ENCODE results near the gene RILPL1.
"Not testable (repeated sequence)": the region's sequence is repeated elsewhere in the genome, so short reads cannot be mapped to it uniquely, and the experiment has no call there.

RILPL1 gene

DNA sequence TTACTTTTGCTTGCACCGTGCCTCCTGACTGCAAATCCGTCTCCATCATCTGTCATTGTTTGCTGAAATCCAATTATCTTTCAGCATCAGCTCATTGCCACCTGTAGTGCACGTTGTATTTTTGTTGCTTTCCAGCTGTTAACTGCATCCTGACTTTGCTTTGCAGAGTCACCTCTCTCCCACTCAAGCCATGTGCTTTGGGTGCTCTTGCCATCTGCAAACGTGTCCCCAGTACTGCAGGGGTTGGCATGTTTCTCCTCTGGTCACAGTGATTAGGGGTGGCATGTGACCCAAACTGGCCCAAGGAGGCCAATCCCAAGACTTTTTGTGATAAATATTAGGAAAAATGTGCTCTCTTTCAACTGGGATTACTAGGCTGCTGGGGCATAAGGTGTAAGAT lies 40.4 kb upstream of the RILPL1 start:
- Histone ChIP-seq H3K9me3 (ENCODE audit: control insufficient read depth, low read length) (no peaks in the 10 kb centered on the region), H3K9ac (no peak overlapping the region), H3K27me3 (ENCODE audit: control insufficient read depth, insufficient read depth, low read length) (no peaks in the 10 kb centered on the region), H3K36me3 (ENCODE audit: control insufficient read depth, insufficient read depth, low read length) (no peaks in the 10 kb centered on the region), H3K79me2 (no peaks in the 10 kb centered on the region), H3K27ac (no peak overlapping the region), H3K4me2 (ENCODE audit: low read length) (no peak overlapping the region), H3K4me3 (ENCODE audit: low read depth, low read length) (no peak overlapping the region), H2AFZ (no peak overlapping the region), H3K4me1 (no peaks in the 10 kb centered on the region)
- TF ChIP-seq, protein P1, sequence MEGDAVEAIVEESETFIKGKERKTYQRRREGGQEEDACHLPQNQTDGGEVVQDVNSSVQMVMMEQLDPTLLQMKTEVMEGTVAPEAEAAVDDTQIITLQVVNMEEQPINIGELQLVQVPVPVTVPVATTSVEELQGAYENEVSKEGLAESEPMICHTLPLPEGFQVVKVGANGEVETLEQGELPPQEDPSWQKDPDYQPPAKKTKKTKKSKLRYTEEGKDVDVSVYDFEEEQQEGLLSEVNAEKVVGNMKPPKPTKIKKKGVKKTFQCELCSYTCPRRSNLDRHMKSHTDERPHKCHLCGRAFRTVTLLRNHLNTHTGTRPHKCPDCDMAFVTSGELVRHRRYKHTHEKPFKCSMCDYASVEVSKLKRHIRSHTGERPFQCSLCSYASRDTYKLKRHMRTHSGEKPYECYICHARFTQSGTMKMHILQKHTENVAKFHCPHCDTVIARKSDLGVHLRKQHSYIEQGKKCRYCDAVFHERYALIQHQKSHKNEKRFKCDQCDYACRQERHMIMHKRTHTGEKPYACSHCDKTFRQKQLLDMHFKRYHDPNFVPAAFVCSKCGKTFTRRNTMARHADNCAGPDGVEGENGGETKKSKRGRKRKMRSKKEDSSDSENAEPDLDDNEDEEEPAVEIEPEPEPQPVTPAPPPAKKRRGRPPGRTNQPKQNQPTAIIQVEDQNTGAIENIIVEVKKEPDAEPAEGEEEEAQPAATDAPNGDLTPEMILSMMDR (IDR thresholded peaks at IDR 0.05): no peak

DNA sequence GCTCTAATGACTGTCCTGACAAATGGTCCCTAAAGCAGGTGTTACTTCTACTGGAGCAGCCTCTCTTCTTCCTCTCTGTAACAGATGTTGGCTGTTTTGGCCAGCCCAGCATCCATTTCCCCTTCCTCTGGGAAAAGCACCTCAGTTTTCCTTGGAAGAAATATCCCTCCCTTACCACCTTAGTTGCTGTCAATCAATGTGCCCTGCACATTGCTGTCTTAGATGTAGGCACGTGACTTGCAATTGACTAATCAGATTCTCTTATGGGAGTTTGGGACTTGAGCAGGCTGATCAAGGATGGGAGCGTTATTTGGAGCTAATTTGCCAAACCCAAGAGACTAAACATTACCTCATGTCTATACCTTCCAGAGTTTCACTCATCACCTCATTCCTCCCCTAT lies 38.9 kb upstream of the RILPL1 start:
- no peaks in the 10 kb centered on the region for H3K4me1 ChIP-seq
- no peak overlapping the region for H3K4me3 ChIP-seq (ENCODE audit: low read depth, low read length)
- no peak overlapping the region for H2AFZ ChIP-seq
- no peak overlapping the region for H3K9ac ChIP-seq
- H3K27me3 ChIP-seq (ENCODE audit: control insufficient read depth, insufficient read depth, low read length): no peaks in the 10 kb centered on the region
- H3K27ac ChIP-seq: no peak overlapping the region
- no peaks in the 10 kb centered on the region for H3K79me2 ChIP-seq
- H3K9me3 ChIP-seq (ENCODE audit: control insufficient read depth, low read length): no peaks in the 10 kb centered on the region
- H3K4me2 ChIP-seq (ENCODE audit: low read length): no peak overlapping the region
- TF ChIP-seq, protein P1 (IDR thresholded peaks at IDR 0.05): no peak
- no peaks in the 10 kb centered on the region for H3K36me3 ChIP-seq (ENCODE audit: control insufficient read depth, insufficient read depth, low read length)

DNA sequence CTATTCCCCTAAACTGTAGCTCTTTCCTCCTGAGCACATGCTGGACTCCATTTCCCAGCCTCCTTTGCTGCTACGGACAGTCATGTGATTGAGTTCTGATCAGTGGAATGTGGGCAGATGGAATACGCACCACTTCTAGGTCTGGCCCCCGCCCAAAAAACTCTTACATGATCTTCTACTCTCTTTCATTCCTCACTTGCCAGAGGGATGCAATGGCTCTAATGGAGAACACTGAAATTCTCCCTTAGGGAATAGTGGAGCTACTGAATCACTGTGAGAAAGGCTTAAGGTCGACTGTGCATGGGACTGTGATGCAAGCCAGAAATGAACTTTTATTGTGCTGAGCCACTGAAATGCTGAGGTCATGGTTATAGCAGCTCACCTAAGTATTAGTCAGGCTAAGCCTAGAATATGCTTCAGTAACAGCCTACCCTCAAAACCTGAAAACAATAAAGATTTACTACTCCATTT lies 37.9 kb upstream of the RILPL1 start:
- H3K4me3 ChIP-seq (ENCODE audit: low read depth, low read length): no peak overlapping the region
- TF ChIP-seq, protein P1 (IDR thresholded peaks at IDR 0.05): no peak
- H3K4me2 ChIP-seq (ENCODE audit: low read length): no peak overlapping the region
- H3K9ac ChIP-seq: no peak overlapping the region
- H3K4me1 ChIP-seq: no peaks in the 10 kb centered on the region
- no peak overlapping the region for H3K27ac ChIP-seq
- H3K9me3 ChIP-seq (ENCODE audit: control insufficient read depth, low read length): no peaks in the 10 kb centered on the region
- no peak overlapping the region for H2AFZ ChIP-seq
- H3K79me2 ChIP-seq: no peaks in the 10 kb centered on the region
- H3K27me3 ChIP-seq (ENCODE audit: control insufficient read depth, insufficient read depth, low read length): no peaks in the 10 kb centered on the region
- no peaks in the 10 kb centered on the region for H3K36me3 ChIP-seq (ENCODE audit: control insufficient read depth, insufficient read depth, low read length)

DNA sequence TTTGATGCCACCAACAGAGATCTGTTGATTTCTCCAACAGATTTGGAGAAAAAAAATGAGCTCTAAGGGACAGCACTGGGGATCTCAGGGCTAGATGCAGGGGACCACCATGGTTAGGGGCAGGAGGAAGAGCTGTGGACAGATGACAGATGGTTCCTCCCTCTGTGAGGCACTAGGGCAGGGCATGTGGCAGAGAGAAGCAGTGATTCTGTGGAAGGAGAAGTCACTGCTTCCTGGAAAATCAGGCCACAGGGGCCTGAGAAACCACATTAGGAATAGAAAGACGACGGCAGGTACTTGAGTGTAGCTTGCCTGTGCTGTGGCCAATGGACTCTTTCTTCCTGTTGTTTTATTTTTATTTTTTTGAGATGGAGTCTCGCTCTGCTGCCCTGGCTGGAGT lies 25.9 kb upstream of the RILPL1 start:
- Histone ChIP-seq H3K79me2 (no peaks in the 10 kb centered on the region), H3K9ac (no peak overlapping the region), H3K27me3 (ENCODE audit: control insufficient read depth, insufficient read depth, low read length) (no peaks in the 10 kb centered on the region), H3K36me3 (ENCODE audit: control insufficient read depth, insufficient read depth, low read length) (no peaks in the 10 kb centered on the region), H2AFZ (no peak overlapping the region), H3K9me3 (ENCODE audit: control insufficient read depth, low read length) (no peaks in the 10 kb centered on the region), H3K4me2 (ENCODE audit: low read length) (no peak overlapping the region), H3K4me3 (ENCODE audit: low read depth, low read length) (no peak overlapping the region), H3K27ac (no peak overlapping the region), H3K4me1 (no peaks in the 10 kb centered on the region)
- TF ChIP-seq, protein P1 (IDR thresholded peaks at IDR 0.05): no peak

DNA sequence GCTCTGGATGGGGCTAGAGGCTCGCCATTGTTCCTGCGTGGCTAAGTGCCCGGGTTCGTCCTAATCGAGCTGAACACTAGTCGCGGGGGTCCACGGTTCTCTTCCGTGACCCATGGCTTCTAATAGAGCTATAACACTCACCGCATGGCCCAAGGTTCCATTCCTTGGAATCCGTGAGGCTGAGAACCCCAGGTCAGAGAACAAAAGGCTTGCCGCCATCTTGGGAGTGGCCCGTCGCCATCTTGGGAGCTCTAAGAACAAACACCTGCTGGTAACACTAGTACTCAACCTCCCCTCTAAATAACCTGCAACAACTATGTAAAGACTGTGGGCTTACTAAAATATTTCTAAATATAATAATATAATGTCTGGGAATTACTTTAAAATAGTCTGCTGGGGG lies 25.0 kb upstream of the RILPL1 start:
- H3K4me3 ChIP-seq (ENCODE audit: low read depth, low read length); H2AFZ ChIP-seq; H3K9me3 ChIP-seq (ENCODE audit: control insufficient read depth, low read length); H3K4me2 ChIP-seq (ENCODE audit: low read length); H3K4me1 ChIP-seq; H3K9ac ChIP-seq; H3K27me3 ChIP-seq (ENCODE audit: control insufficient read depth, insufficient read depth, low read length); H3K79me2 ChIP-seq; H3K27ac ChIP-seq; H3K36me3 ChIP-seq (ENCODE audit: control insufficient read depth, insufficient read depth, low read length): not testable (repeated sequence)

DNA sequence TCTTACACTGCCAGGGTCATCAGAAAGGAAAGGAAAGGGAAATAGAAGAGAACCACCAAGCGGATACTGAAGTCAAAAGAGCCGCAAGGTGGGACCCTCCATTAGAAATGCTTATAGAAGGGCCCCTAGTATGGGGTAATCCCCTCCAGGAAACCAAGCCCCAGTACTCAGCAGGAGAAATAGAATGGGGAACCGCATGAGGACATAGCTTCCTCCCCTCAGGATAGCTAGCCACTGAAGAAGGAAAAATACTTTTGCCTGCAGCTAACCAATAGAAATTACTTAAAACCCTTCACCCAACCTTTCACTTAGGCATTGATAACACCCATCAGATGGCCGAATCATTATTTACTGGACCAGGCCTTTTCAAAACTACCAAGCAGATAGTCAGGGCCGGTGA lies 21.3 kb upstream of the RILPL1 start:
- not testable (repeated sequence) for H3K27ac ChIP-seq; H3K36me3 ChIP-seq (ENCODE audit: control insufficient read depth, insufficient read depth, low read length); H3K4me2 ChIP-seq (ENCODE audit: low read length); H3K9ac ChIP-seq; H3K79me2 ChIP-seq; H3K9me3 ChIP-seq (ENCODE audit: control insufficient read depth, low read length); H2AFZ ChIP-seq; H3K27me3 ChIP-seq (ENCODE audit: control insufficient read depth, insufficient read depth, low read length); H3K4me1 ChIP-seq; H3K4me3 ChIP-seq (ENCODE audit: low read depth, low read length)

DNA sequence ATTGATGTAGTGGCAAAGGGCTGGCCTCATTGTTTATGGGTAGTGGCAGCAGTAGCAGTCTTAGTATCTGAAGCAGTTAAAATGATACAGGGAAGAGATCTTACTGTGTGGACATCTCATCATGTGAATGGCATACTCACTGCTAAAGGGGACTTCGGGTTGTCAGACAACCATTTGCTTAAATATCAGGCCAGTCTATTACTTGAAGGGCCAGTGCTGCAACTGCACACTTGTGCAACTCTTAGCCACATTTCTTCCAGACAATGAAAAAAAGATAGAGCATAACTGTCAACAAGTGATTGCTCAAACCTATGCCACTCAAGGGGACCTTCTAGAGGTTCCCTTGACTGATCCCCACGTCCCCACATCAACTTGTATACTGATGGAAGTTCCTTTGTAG lies 20.6 kb upstream of the RILPL1 start:
- not testable (repeated sequence) for H3K9ac ChIP-seq; H3K4me2 ChIP-seq (ENCODE audit: low read length); H3K27ac ChIP-seq; H3K79me2 ChIP-seq; H3K4me3 ChIP-seq (ENCODE audit: low read depth, low read length); H3K27me3 ChIP-seq (ENCODE audit: control insufficient read depth, insufficient read depth, low read length); H2AFZ ChIP-seq; H3K9me3 ChIP-seq (ENCODE audit: control insufficient read depth, low read length); H3K36me3 ChIP-seq (ENCODE audit: control insufficient read depth, insufficient read depth, low read length); H3K4me1 ChIP-seq

Data from parathyroid adenoma (tissue), 2 donors.